CD4-positive, alpha-beta T cell treated with Interleukin-21 for 1 hour (primary cell): ENCODE data around the gene SMIM10L2A.
"Not testable (repeated sequence)": the region's sequence is repeated elsewhere in the genome, so short reads cannot be mapped to it uniquely, and the experiment has no call there.

ENCODE experiments used
- DNase-seq: peaks from one replicate; pipeline ENCODE4 v3.0.0-alpha.2; 2020

Gene SMIM10L2A

GRCh38 chrX:135421932-135422809 lies at the start of gene SMIM10L2A:
Gene SMIM10L2A, plus strand, starts transcription at chrX:135421944. Its CDS starts 188 bp downstream, at chrX:135422132.
- no peak for DNase-seq

- no peak for DNase-seq
Measured at GRCh38 chrX:135373357-135373756, 48.4 kb upstream of the SMIM10L2A start.

DNA sequence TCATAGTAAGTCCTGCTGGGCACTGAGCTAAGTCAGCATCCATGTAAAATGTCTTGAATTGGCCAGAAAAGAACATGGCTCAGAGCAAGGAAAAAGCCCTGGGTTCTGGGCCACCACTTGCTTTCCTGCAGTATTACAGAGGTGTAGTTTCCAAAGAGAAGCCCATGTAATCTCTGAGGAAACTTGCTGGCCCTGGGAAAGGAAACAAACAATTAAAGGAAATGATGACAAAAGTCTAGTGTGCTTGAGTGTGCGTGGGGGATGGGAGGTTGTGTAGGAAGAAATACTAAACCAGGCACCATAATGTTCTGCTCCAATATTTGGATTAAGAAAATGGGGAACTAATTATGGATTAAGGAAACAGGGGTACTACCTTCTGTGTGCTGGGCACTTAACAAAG lies 39.5 kb upstream of the SMIM10L2A start:
- DNase-seq, result no peak

DNA sequence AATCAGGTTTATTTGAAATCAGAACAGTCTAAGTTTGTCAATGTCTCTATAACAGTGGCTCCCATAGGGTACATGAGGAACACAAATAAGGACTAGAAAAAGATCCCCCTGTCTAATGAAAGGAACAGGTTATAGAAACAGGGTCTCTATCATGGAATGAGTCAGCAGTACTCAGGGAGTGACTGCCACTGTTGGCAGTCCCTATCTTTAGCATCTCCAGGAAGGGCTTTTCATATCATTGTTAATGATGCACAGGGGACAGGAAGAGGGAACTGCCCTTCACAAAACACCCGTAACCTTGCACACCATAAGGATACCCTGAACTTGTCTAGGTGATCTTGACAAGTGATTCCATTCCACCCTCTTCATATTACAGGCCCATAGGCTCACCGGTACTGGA lies 38.5 kb upstream of the SMIM10L2A start:
- no peak for DNase-seq

DNA sequence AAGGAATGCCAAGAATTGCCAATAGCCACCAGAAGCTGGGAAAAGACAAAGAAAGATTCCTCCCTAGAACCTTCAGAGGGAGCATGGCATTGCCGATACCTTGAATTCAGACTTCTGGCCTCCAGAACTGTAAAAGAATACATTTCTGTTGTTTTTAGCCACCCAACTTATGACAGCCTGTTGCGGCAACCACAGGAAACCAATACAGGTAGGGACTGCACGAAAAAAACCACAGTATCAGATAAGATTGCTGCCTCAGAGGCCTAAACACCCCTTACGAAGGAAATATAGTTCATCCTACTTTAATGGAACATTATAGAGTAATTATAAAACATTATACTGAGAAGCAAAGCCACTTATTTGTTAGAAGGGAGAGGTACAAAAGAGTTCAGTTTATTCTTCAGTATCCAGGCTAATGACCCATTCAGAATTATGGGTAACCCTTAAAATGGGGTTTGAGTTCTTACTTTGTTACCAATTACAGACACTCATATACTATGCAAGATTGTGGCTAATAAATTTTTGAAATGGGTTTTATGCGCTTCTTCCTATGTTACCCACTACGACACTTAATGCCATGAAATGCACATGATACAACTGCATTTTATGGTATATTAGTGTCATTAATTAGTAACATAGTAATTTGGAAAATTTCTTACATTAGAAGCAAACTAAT lies 37.4 kb upstream of the SMIM10L2A start:
- DNase-seq, result peak; percentile 67

DNA sequence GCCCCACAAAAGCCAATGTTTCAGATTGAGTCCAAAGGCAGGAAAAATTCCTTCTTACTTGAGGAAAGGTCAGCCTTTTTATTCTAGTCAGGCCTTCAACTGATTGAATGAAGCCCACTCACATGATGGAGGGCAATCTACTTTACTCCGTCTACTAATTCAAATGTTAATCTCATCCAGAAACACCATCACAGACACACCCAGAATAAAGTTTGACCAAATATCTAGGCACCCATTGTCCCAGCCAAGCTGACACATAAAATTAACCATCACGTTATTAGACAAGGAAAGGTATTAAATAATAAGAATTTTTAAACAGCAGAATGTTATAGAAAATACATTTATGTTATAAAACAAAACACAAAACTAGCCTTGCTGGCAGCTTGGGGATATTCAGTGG lies 32.9 kb upstream of the SMIM10L2A start:
- DNase-seq, result no peak

- no peak for DNase-seq
Measured at GRCh38 chrX:135389243-135389642, 32.5 kb upstream of the SMIM10L2A start.

DNA sequence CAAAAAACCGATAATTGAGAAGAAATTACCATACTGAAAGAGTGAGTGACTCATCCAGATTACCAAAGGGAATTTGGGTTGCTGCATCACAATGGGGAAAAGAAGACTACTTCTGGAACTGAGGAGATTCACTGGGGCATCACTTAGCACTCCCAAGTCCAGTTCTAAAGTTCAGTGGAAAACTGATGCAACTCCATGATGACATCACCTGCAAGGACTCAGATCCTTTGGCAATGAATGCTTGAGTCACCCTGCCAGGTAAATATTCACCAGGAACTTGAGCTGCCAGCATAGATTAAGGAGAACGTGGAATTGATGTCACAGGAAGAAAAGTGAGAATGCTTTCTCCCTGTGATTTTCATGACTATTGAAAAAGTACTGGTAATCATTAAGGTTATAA lies 32.0 kb upstream of the SMIM10L2A start:
- no peak for DNase-seq

DNA sequence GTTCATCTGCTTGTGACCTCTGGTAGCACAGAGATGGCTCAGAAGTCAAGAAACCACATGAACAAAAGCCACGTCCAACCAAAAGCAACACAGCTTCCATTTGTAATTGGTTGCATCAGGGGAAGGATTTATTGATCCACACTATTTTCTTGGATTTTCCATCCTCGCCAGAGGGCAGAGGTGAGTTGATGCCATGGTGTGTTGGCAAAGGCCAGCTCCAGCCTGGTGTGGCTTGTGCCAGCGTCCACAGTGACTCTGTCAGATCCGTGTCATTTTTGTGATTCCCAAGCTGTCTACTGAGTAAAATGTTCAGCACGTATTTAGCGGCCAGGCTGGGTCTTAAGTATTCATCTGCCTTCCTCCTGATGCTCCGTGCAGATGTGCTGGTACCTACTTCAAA lies 30.0 kb upstream of the SMIM10L2A start:
- no peak for DNase-seq

DNA sequence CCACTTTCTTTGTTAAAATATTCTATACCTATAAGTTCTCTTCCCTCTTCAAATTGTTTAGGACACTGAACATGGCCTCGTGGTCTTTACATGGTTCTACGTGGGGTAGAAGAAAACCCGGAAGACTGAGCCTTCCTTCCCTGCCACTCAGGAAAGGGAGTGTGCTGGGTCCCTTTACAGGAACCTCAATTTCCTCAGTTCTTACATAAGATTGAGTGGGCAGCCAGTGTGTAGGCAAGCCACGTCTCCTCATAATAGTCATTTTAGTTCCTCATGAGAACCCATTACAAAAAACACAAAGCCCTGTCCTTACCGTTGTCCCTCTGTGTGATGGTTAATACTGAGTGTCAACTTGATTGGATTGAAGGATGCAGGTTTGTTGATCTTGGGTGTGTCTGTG lies 28.7 kb upstream of the SMIM10L2A start:
- no peak for DNase-seq

DNA sequence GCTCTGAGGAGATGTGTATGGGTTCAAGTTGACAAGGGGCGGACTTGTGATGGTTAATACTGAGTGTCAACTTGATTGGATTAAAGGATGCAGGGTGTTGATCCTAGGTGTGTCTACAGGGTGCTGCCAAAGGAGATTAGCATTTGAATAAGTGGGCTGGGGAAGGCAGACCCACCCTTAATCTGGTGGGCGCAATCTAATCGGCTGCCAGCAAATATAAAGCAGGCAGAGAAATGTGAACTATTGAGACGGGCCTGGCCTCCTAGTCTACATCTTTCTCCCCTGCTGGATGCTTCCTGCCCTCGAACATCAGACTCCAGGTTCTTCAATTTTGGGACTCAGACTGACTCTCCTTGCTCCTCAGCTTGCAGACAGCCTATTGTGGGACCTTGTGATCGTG lies 26.7 kb upstream of the SMIM10L2A start:
- DNase-seq, result no peak

- DNase-seq, result no peak
Measured at GRCh38 chrX:135396109-135396508, 25.6 kb upstream of the SMIM10L2A start.

DNA sequence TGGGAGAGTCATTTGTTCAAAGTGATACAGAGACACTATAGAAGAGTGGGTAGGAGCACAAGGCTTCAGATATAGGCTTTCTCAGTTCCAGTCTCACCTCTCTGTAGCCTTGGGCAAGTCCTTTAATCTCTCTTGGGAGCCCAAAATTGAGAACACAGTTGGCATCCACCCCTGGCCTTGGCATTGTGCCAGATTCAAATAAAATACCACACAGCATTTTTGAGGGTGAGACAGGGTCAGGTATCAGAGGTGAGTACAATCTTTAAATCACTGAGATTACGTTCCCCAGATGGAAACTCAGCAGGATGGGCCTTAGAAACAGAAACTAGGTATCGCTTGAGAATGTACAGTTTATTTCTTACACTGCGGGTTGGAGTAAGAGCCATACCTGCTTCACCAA lies 25.2 kb upstream of the SMIM10L2A start:
- DNase-seq, result no peak

GRCh38 chrX:135397652-135398051 lies 24.1 kb upstream of the SMIM10L2A start:
- no peak for DNase-seq

DNA sequence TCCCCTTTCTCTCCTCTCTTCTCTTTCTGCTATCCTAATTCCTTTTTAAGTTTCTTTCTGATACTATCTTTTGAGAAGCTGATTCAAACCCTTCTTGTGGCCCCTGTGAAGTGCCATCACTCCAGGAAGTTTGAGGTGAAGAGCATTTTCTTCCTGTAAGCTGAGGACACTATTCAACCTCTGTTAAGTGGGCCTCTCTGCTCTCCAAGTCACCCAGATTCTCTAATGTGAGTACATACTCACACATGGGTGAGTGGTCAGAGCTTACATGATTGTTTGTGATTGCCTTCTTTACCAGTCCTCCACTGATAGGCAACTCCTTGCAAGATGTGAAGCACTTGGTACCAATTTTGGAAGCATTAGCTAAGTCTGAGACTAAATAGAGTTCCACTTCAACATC lies 18.4 kb upstream of the SMIM10L2A start:
- DNase-seq, result no peak

DNA sequence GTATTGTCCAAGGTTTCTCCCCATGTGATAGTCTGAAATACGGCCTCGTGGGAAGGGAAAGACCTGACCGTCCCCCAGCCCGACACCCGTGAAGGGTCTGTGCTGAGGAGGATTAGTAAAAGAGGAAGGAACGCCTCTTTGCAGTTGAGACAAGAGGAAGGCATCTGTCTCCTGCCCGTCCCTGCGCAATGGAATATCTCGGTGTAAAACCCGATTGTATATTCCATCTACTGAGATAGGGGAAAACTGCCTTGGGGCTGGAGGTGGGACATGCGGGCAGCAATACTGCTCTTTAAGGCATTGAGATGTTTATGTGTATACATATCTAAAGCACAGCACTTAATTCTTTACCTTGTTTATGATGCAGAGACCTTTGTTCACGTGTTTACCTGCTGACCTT lies 15.3 kb upstream of the SMIM10L2A start:
- not testable (repeated sequence) for DNase-seq

DNA sequence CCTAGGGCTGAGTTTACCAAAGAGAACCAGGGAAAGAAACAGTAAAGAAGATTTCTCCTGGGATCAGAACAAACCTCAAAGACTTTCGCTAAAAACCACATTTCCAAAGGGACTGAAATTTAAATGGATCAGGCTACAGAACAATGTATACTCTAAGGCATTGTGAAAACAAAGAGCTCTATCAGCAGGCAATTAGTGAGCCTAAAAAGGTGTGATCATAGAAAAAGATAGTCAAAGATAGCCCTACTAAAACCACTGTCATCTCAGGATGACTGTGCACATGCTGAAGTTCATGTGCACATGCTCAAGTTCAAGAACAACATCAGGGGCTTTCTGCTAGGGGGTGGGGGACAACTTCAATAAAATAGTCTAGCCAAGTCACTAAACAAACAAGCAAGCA lies 12.9 kb upstream of the SMIM10L2A start:
- DNase-seq, result no peak

- no peak for DNase-seq
Measured at GRCh38 chrX:135410861-135411627, 10.7 kb upstream of the SMIM10L2A start.

- no peak for DNase-seq
Measured at GRCh38 chrX:135411893-135412292, 9.9 kb upstream of the SMIM10L2A start.

DNA sequence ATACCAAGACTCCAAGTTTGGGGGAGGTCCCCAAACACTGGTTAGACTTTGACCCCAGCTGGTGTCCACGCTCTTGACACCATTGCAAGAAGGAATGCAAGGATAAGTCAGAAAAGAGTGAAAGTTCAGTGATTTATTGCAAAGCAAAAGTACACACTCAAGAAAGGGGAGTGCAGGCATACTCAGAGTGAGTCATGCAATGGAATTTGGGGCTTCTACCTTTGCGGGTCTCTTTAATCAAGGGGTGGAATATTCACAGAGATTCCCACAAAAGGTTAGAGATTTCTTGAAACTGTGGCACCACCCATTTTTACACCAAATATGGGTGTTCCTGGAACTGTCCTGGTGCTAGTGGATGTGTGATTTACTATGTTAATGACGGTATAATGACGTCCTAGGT lies 5.2 kb upstream of the SMIM10L2A start:
- DNase-seq, result no peak

GRCh38 chrX:135420831-135421230 lies 913 bp upstream of the SMIM10L2A start:
- DNase-seq, result no peak

- DNase-seq, result peak; percentile 92
Measured at GRCh38 chrX:135421537-135421931, 210 bp upstream of the SMIM10L2A start.

DNA sequence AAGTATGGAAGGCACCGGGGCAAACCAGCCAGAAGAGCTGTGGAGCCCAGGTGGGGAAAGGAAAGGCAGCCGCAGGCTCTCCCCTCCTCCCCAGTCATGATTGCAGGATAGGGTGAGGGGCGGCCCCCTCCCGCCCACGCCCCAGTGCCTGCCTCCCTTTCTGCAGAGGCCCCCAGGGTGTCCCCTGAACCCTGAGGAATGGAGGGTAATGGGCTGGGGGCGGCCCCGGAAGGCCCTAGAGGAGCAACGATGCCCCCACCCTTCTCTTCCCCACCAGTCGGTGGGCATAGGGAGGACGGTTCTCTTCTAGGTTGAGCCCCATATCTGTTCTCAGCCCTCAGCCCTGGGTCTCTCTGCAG lies 1.0 kb downstream of the SMIM10L2A start:
- DNase-seq, result not testable (repeated sequence)
